Measurements from ENCODE around the gene CARMIL1.

CARMIL1 gene

GRCh38 chr6:25659633-25660368, 380.6 kb downstream of the CARMIL1 start:
- DNase-seq (ENCODE audit: low spot score), result no peak

- no peak for DNase-seq (ENCODE audit: low spot score)
These were observed 381.3 kb downstream of the CARMIL1 start for GRCh38 chr6:25660512-25660911.

- no peak for DNase-seq (ENCODE audit: low spot score)
These were observed 382.1 kb downstream of the CARMIL1 start for GRCh38 chr6:25661129-25661779.

- no peak for DNase-seq (ENCODE audit: low spot score)
These were observed 386.3 kb downstream of the CARMIL1 start for GRCh38 chr6:25665455-25665854.

- DNase-seq (ENCODE audit: low spot score), result no peak
These were observed 390.2 kb downstream of the CARMIL1 start for GRCh38 chr6:25669413-25669812.

Measured in left forelimb (tissue), 1 donor.